Right lobe of liver (tissue), 6 donors: Measurements from ENCODE around the gene SYNGR2. TPM values are rescaled to one million over a fixed set of nuclear protein-coding genes. Genes with fewer than 3 reads are reported as not detected.

Source experiments
- ATAC-seq, 4 donors: fragments of 200-7000 bp; cut with Tn5 transposase; one replicate each; pipeline ENCODE4 v1.9.1; 2020; ENCODE audit warnings: mild to moderate bottlenecking in 4 of 4, moderate library complexity in 4 of 4
- DNase-seq, 3 donors: peaks; one replicate each; pipeline ENCODE4 v3.0.0-alpha.2; 2020
- H3K27ac ChIP-seq, 3 donors: fragments of 200-600 bp; one replicate each; pipeline ENCODE4 v1.8.0; 2022
- H3K27me3 ChIP-seq, 2 donors: fragments of 200-600 bp; one replicate each; pipeline ENCODE4 v1.8.0; 2022
- H3K36me3 ChIP-seq, 4 donors: fragments of 200-600 bp; sonication (generic) in 1 of 4; one replicate each; pipeline versions ENCODE4 v1.5.1 to v1.8.0; 2017 to 2022; ENCODE audit warnings: control low read depth in 1 of 4
- H3K4me1 ChIP-seq, 4 donors: fragments of 200-600 bp; sonication (generic) in 1 of 4; one replicate each; pipeline versions ENCODE4 v1.5.1 to v1.8.0; 2017 to 2022; ENCODE audit warnings: control low read depth in 1 of 4
- H3K4me3 ChIP-seq, 3 donors: fragments of 200-600 bp; one replicate each; pipeline ENCODE4 v1.8.0; 2022
- H3K9me3 ChIP-seq, 4 donors: fragments of 200-600 bp; sonication (generic) in 1 of 4; one replicate each; pipeline versions ENCODE4 v1.5.1 to v1.8.0; 2017 to 2022; ENCODE audit warnings: control low read depth in 1 of 4
- CTCF ChIP-seq, 4 donors: fragments of 200-600 bp in 3 of 4; fragments of 450-650 bp in 1 of 4; IDR thresholded peaks; one replicate each; pipeline versions ENCODE4 v1.5.1 to v1.8.0; 2016 to 2022; ENCODE audit warnings: antibody characterized with exemption in 4 of 4, mild to moderate bottlenecking in 2 of 4
- POLR2A ChIP-seq: fragments of 450-650 bp; IDR thresholded peaks from one replicate; pipeline ENCODE4 v1.6.1; 2017; ENCODE audit warnings: antibody characterized with exemption, mild to moderate bottlenecking
- WGBS: methylation state at CpG from one replicate; pipeline ENCODE4 v1.1.6; 2018; ENCODE audit warnings: low coverage, low lambda C conversion rate; ENCODE audit not compliant: insufficient coverage; ENCODE audit errors: missing lambda C conversion rate; 5-methylcytosine and 5-hydroxymethylcytosine counted together
- intact Hi-C, 2 donors: fragments of 100-400 bp; cut with DNase I; formaldehyde crosslinking; loops; one replicate each; pipeline versions ENCODE4 v1.11.2 to v1.14.1; 2022
- long read RNA-seq: library from polyadenylated mRNA; unstranded; transcript quantifications from one replicate; pipeline ENCODE4 v2.0.0, GENCODE V29; 2019
- total RNA-seq, 6 experiments: library from RNA; depleted of rRNA in 2 of 6; stranded (reverse); fragments of >200 nt in 2 of 6; fragmentation: NEBNext Ultra II Directional in 3 of 6; extraction: Animal tissue kit (Norgen Biotek cat#: 25700) in 3 of 6; gene quantifications; one replicate each; pipeline versions ENCODE4 v1.1.0 to v1.2.4, GENCODE V29; 2016 to 2023
- donor health status: DM: no; HTN: yes; CAD: no.
- donor health status: DM: no; HTN: no; CAD: no.
- donor health status: DM: no; HTN: no; CAD: no.
- donor health status: DM: no; HTN: yes; CAD: no.
- donor health status: DM: no; HTN: yes; CAD: no.

The SYNGR2 gene
- 10 to 100 TPM; 43.3 to 55.8 (median 50.4) TPM for total RNA-seq
- long read RNA-seq, transcript SYNGR2-209 (1 exons, 3,036 nt), result minor isoform, 13 of 34 reads
- long read RNA-seq, transcript SYNGR2-201 (4 exons, 2,325 nt), result major isoform, 21 of 34 reads
- long read RNA-seq, partial matches to known transcripts, result 0 of 34 reads
- long read RNA-seq, other reads (novel, unspliced or antisense), result 0 of 34 reads

- Histone ChIP-seq H3K9me3 (no peaks in the 10 kb centered on the region), H3K27ac (peak within 1 kb of the TSS; percentile 57 to 67 (median 62)), H3K4me1 (peaks cover 0 to 7% (median 0%) of the 10 kb centered on the region in 4 donors), H3K36me3 (peaks cover 0 to 9% (median 4%) of the 10 kb centered on the region in 4 donors), H3K27me3 (no peaks in the 10 kb centered on the region), H3K4me3 (peak within 1 kb of the TSS; percentile 38 to 79 (median 66))
- peak; percentile 90 to 92 (median 91) for DNase-seq
- no CpG with 5 or more reads among the region's 84 CpGs for WGBS
- intact Hi-C loops, result loop anchor here in 1 of 2 donors (5.0 kb wide), 1 partner anchor 56 kb away; no protein-coding TSS in a partner anchor
- peak; percentile 89 for TF ChIP-seq POLR2A
- peak in 2 of 4 donors; percentile 5 to 7 for TF ChIP-seq CTCF (IDR thresholded peaks at IDR 0.05)
- peak; percentile 78 to 94 (median 84) for ATAC-seq
Measured at GRCh38 chr17:78168242-78168902, at the start of gene SYNGR2. TSS of gene SYNGR2 (plus strand) at chr17:78168581. CDS start at chr17:78168617, 36 bp downstream.

- TF ChIP-seq POLR2A (no peak), CTCF (IDR thresholded peaks at IDR 0.05) (no peak)
- ATAC-seq (no peak), DNase-seq (peak in 2 of 3 donors; percentile 18 to 48)
- Histone ChIP-seq H3K9me3 (no peaks in the 10 kb centered on the region), H3K4me3 (no peak overlapping the region), H3K4me1 (no peaks in the 10 kb centered on the region), H3K27ac (no peak overlapping the region), H3K36me3 (no peaks in the 10 kb centered on the region), H3K27me3 (no peaks in the 10 kb centered on the region)
- intact Hi-C loops, result loop anchor here (5.0 to 10.0 kb wide), 2 partner anchors 126 to 128 kb away; no protein-coding TSS in a partner anchor
- 60% methylated on average over 2 of the region's 14 CpGs for WGBS
Measured at GRCh38 chr17:78118801-78119241, 49.6 kb upstream of the SYNGR2 start.

- H3K9me3 ChIP-seq, result no peaks in the 10 kb centered on the region
- no peaks in the 10 kb centered on the region for H3K27me3 ChIP-seq
- DNase-seq (peak in 1 of 3 donors; percentile 34), ATAC-seq (no peak)
- 75% methylated on average over 5 of the region's 13 CpGs for WGBS
- H3K4me1 ChIP-seq, result peaks cover 0 to 5% (median 0%) of the 10 kb centered on the region in 4 donors
- intact Hi-C loops, result no loop called here
- H3K4me3 ChIP-seq, result no peak overlapping the region
- H3K36me3 ChIP-seq, result no peaks in the 10 kb centered on the region
- TF ChIP-seq CTCF (IDR thresholded peaks at IDR 0.05) (no peak), POLR2A (no peak)
- no peak overlapping the region for H3K27ac ChIP-seq
Measured at GRCh38 chr17:78120537-78120936, 47.8 kb upstream of the SYNGR2 start.

GRCh38 chr17:78120971-78121800 is 47.2 kb upstream of the SYNGR2 start:
- TF ChIP-seq CTCF (IDR thresholded peaks at IDR 0.05), result no peak
- TF ChIP-seq POLR2A, result no peak
- Histone ChIP-seq H3K36me3 (no peaks in the 10 kb centered on the region), H3K4me1 (peaks cover 0 to 7% (median 0%) of the 10 kb centered on the region in 4 donors), H3K27me3 (no peaks in the 10 kb centered on the region), H3K4me3 (no peak overlapping the region), H3K9me3 (no peaks in the 10 kb centered on the region), H3K27ac (no peak overlapping the region)
- WGBS, result 38% methylated on average over 8 of the region's 35 CpGs
- peak in 1 of 4 donors; percentile 7 for ATAC-seq
- intact Hi-C loops, result no loop called here
- DNase-seq, result peak in 2 of 3 donors; percentile 19 to 45
